ENCODE data around the gene PADI6.

DNA sequence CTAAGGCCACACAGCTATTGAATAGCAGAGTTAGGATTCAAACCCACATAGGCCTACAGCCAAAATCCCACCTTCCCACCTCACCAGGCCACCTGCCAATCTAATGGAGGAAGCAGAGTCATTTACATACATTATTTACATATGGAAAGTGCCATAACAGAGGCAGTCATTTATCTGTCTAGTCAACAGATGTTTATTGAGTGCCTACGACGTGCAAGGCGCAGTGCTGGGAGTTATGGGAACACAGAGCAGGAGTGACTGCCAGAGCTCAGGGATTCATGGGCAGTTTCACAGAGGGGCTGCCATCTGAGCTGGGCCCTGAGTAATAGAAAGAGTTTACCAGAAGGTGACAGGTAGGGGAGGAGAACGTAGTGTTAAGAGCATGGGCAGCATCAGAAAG is 10.3 kb upstream of the PADI6 start:
- TF ChIP-seq, protein P1, sequence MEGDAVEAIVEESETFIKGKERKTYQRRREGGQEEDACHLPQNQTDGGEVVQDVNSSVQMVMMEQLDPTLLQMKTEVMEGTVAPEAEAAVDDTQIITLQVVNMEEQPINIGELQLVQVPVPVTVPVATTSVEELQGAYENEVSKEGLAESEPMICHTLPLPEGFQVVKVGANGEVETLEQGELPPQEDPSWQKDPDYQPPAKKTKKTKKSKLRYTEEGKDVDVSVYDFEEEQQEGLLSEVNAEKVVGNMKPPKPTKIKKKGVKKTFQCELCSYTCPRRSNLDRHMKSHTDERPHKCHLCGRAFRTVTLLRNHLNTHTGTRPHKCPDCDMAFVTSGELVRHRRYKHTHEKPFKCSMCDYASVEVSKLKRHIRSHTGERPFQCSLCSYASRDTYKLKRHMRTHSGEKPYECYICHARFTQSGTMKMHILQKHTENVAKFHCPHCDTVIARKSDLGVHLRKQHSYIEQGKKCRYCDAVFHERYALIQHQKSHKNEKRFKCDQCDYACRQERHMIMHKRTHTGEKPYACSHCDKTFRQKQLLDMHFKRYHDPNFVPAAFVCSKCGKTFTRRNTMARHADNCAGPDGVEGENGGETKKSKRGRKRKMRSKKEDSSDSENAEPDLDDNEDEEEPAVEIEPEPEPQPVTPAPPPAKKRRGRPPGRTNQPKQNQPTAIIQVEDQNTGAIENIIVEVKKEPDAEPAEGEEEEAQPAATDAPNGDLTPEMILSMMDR (IDR thresholded peaks at IDR 0.05; ENCODE audit: low read depth, low read length) = no peak
- TF ChIP-seq POLR2A (IDR thresholded peaks at IDR 0.05; ENCODE audit: extremely low read depth, insufficient read length) = no peak

All from NB4 (cell line).